ENCODE data around the gene TYRO3.

Gene TYRO3

GRCh38 chr15:41609123-41609522 lies 50.1 kb downstream of the TYRO3 start:
- no peak for DNase-seq

- DNase-seq: peak; percentile 23
Observed at GRCh38 chr15:41610048-41610447, 51.0 kb downstream of the TYRO3 start.

- DNase-seq: no peak
Observed at GRCh38 chr15:41620536-41621199, 61.7 kb downstream of the TYRO3 start.

- peak; percentile 15 for DNase-seq
Observed at GRCh38 chr15:41621200-41622193, 62.5 kb downstream of the TYRO3 start.

- DNase-seq: no peak
Observed at GRCh38 chr15:41622901-41623300, 63.9 kb downstream of the TYRO3 start.

GRCh38 chr15:41627203-41627602 lies 68.2 kb downstream of the TYRO3 start:
- no peak for DNase-seq

GRCh38 chr15:41629463-41629862 lies 70.5 kb downstream of the TYRO3 start:
- no peak for DNase-seq

- no peak for DNase-seq
Observed at GRCh38 chr15:41629883-41630282, 70.9 kb downstream of the TYRO3 start.

GRCh38 chr15:41630616-41631217 lies 71.7 kb downstream of the TYRO3 start:
- no peak for DNase-seq

- DNase-seq: no peak
Observed at GRCh38 chr15:41631880-41632470, 73.0 kb downstream of the TYRO3 start.

Data from NCI-H524 treated with DMSO at 0.1 percent for 48 hours (cell line).